HL-60 (cell line): ENCODE results near the gene AGAP1.

ENCODE experiments used
- DNase-seq, 2 experiments: peaks; one replicate each; pipeline ENCODE4 v3.0.0-alpha.2; 2010 to 2020; ENCODE audit warnings: low read depth in 1 of 2, low spot score in 1 of 2
- H3K27ac ChIP-seq: fragments of 250-450 bp; sonication (Bioruptor Pico); replicated peaks from 2 replicates; pipeline ENCODE4 v1.5.1; 2020; ENCODE audit warnings: mild to moderate bottlenecking, moderate library complexity
- H3K27me3 ChIP-seq: fragments of 250-450 bp; sonication (Bioruptor Pico); 2 replicates; pipeline ENCODE4 v1.5.1; 2021; ENCODE audit warnings: mild to moderate bottlenecking, moderate library complexity; ENCODE audit not compliant: insufficient read depth, poor library complexity, severe bottlenecking
- H3K4me3 ChIP-seq: replicated peaks from 2 replicates; pipeline ENCODE4 v1.5.1; 2011; ENCODE audit warnings: mild to moderate bottlenecking, control low read depth, low read length; ENCODE audit not compliant: insufficient read depth
- CTCF ChIP-seq: IDR thresholded peaks from one replicate; pipeline ENCODE4 v1.5.1; 2011; ENCODE audit warnings: low read length, control low read depth, inconsistent platforms; ENCODE audit not compliant: insufficient read depth
- GABPA ChIP-seq: IDR thresholded peaks from 2 replicates; pipeline ENCODE4 v1.6.1; 2012; ENCODE audit warnings: low read depth
- POLR2AphosphoS5 ChIP-seq: IDR thresholded peaks from 2 replicates; pipeline ENCODE4 v1.6.1; 2012; ENCODE audit warnings: low read depth
- REST ChIP-seq: IDR thresholded peaks from 2 replicates; pipeline ENCODE4 v1.6.1; 2012; ENCODE audit warnings: low read depth; ENCODE audit not compliant: insufficient replicate concordance
- SPI1 ChIP-seq: IDR thresholded peaks from 2 replicates; pipeline ENCODE4 v1.6.1; 2012; ENCODE audit warnings: low read depth, mild to moderate bottlenecking, borderline replicate concordance

AGAP1 gene

GRCh38 chr2:235498541-235498940 lies 4.7 kb downstream of the AGAP1 start:
- Histone ChIP-seq H3K27ac (no peak overlapping the region), H3K27me3 (peaks cover 8% of the 10 kb centered on the region), H3K4me3 (no peak overlapping the region)
- TF ChIP-seq POLR2AphosphoS5 = no peak
- no peak for TF ChIP-seq CTCF
- TF ChIP-seq REST = no peak
- no peak for TF ChIP-seq GABPA
- TF ChIP-seq SPI1 = no peak
- DNase-seq = no peak

GRCh38 chr2:235498946-235499812 lies 5.3 kb downstream of the AGAP1 start:
- no peak overlapping the region for H3K4me3 ChIP-seq
- H3K27me3 ChIP-seq = peaks cover 8% of the 10 kb centered on the region
- no peak for DNase-seq
- H3K27ac ChIP-seq = no peak overlapping the region
- TF ChIP-seq CTCF (no peak), REST (no peak)

GRCh38 chr2:235500110-235500760 lies 6.4 kb downstream of the AGAP1 start:
- H3K4me3 ChIP-seq = no peak overlapping the region
- TF ChIP-seq CTCF = no peak
- no peak for TF ChIP-seq SPI1
- TF ChIP-seq GABPA = no peak
- no peak for TF ChIP-seq REST
- no peak for TF ChIP-seq POLR2AphosphoS5
- H3K27ac ChIP-seq = no peak overlapping the region
- no peak for DNase-seq
- peaks cover 4% of the 10 kb centered on the region for H3K27me3 ChIP-seq
